Activated CD4-positive, alpha-beta memory T cell treated with anti-CD3 and anti-CD28 coated beads for 36 hours (primary cell): ENCODE results near the gene B4GALNT2. TPM values are rescaled to one million over a fixed set of nuclear protein-coding genes. Genes with fewer than 3 reads are reported as not detected.

Experiments
- CTCF ChIA-PET: fragments of 350-600 bp; sonication (Branson Sonifier 250); formaldehyde crosslinking; loops from one replicate; lab custom pipeline; 2021; ENCODE audit warnings: antibody characterized with exemption, inconsistent platforms; lab: Charles Lee
- POLR2A ChIA-PET: fragments of 350-600 bp; sonication (Branson Sonifier 250); formaldehyde crosslinking; loops from one replicate; lab custom pipeline; 2021; ENCODE audit warnings: antibody characterized with exemption; lab: Charles Lee
- DNase-seq: peaks from one replicate; pipeline ENCODE4 v3.0.0-alpha.2; 2020
- H3K27ac Mint-ChIP-seq: one replicate; pipeline ENCODE4 v1.8.0; 2021; ENCODE audit warnings: mixed read lengths
- H3K27me3 Mint-ChIP-seq: one replicate; pipeline ENCODE4 v1.8.0; 2021; ENCODE audit warnings: mixed read lengths
- H3K36me3 Mint-ChIP-seq: one replicate; pipeline ENCODE4 v1.8.0; 2021; ENCODE audit warnings: mixed read lengths
- H3K4me1 Mint-ChIP-seq: one replicate; pipeline ENCODE4 v1.8.0; 2021; ENCODE audit warnings: low read depth, mixed read lengths
- H3K4me3 Mint-ChIP-seq: one replicate; pipeline ENCODE4 v1.8.0; 2021; ENCODE audit warnings: mild to moderate bottlenecking, mixed read lengths
- H3K9me3 Mint-ChIP-seq: one replicate; pipeline ENCODE4 v1.8.0; 2021; ENCODE audit warnings: mixed read lengths
- intact Hi-C: fragments of 100-400 bp; cut with micrococcal nuclease; formaldehyde crosslinking; loops from one replicate; pipeline ENCODE4 v1.15.1; 2023
- total RNA-seq, 2 experiments: library from RNA; stranded (reverse); gene quantifications; one replicate each; pipeline ENCODE4 v1.2.3, GENCODE V29; 2021

The B4GALNT2 gene
- total RNA-seq, 2 experiments from 2014 or later = not detected

GRCh38 chr17:49225554-49226236, 93.1 kb downstream of the B4GALNT2 start:
- Mint-ChIP-seq H3K27me3 (peaks cover 27% of the 10 kb centered on the region), H3K27ac (no peak overlapping the region)
- DNase-seq = no peak

More at GRCh38 chr17:49225554-49226236, 93.1 kb downstream of the B4GALNT2 start:
- intact Hi-C loops = loop anchor here (2.0 kb wide), 1 partner anchor 169 kb away; no protein-coding TSS in a partner anchor
- H3K36me3 Mint-ChIP-seq = peaks cover 10% of the 10 kb centered on the region
- H3K9me3 Mint-ChIP-seq = no peaks in the 10 kb centered on the region
- no peak overlapping the region for H3K4me3 Mint-ChIP-seq
- H3K4me1 Mint-ChIP-seq = peaks cover 20% of the 10 kb centered on the region
- POLR2A ChIA-PET = interaction anchor here (0.6 to 1.1 kb wide), 2 partner anchors 29 to 32 kb away, joined by 3 read pairs; no protein-coding TSS in a partner anchor
- CTCF ChIA-PET = interaction anchor here (0.6 to 8.7 kb wide), 11 partner anchors 9 to 501 kb away, joined by 3 to 187 read pairs (median 8); partner anchors contain the start of genes ABI3 and GNGT2

Other genes with a start within 250 kb of the B4GALNT2 start
- gene ATP5MC1, start 240.0 kb upstream of the B4GALNT2 start, total RNA-seq = 100 to 1,000 TPM; 119 to 129 TPM
- 100 to 1,000 TPM; 102 to 109 TPM for gene UBE2Z, start 224.4 kb upstream of the B4GALNT2 start, total RNA-seq
- gene SNF8, start 187.9 kb upstream of the B4GALNT2 start, total RNA-seq = 100 to 1,000 TPM in 1 of 2 experiments, 10 to 100 TPM in 1; 93.5 to 105 TPM
- not detected for gene GIP, start 164.2 kb upstream of the B4GALNT2 start, total RNA-seq
- gene IGF2BP1, start 135.4 kb upstream of the B4GALNT2 start, total RNA-seq = under 1 TPM; 0.22 to 0.29 TPM
- gene GNGT2, start 77.8 kb downstream of the B4GALNT2 start, total RNA-seq = 10 to 100 TPM; 23.2 to 29.0 TPM
- 10 to 100 TPM; 19.7 to 19.8 TPM for gene ABI3, start 77.9 kb downstream of the B4GALNT2 start, total RNA-seq
- not detected for gene PHOSPHO1, start 98.0 kb downstream of the B4GALNT2 start, total RNA-seq
- gene ZNF652, start 229.5 kb downstream of the B4GALNT2 start, total RNA-seq = 1 to 10 TPM; 5.7 to 7.2 TPM